NCI-H2196 treated with DMSO at 0.1 percent for 48 hours (cell line): ENCODE measurements around the gene UCN3.

Source experiments
- DNase-seq: peaks from one replicate; lab custom pipeline; 2025; ENCODE audit not compliant: unreplicated experiment; lab: John Stamatoyannopoulos, UW

The UCN3 gene

DNA sequence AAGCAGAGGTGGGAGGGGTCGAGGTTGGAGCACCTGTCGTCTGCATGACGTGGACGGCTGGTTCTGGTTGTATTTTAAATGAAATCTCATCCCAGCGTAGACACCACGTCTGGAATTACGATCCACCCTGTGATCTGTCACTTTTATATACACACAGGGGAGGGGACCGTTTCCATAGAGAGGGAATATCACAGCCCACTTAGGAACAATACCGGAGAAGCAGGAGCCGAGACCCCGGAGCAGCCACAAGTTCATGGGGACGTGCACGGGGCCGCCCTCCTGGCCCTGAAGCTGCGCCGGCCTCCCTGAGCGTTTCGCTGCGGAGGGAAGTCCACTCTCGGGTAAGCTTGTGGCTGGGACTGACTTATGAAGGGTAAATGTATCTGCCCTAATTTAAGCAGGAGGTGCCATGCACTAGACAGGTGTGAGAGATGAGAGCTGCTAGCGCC lies at the start of gene UCN3:
UCN3 (plus strand) TSS at position 77 of the 449 bp plus-strand sequence. CDS start 8,755 bp downstream, outside the sequence.
- DNase-seq, result no peak

DNA sequence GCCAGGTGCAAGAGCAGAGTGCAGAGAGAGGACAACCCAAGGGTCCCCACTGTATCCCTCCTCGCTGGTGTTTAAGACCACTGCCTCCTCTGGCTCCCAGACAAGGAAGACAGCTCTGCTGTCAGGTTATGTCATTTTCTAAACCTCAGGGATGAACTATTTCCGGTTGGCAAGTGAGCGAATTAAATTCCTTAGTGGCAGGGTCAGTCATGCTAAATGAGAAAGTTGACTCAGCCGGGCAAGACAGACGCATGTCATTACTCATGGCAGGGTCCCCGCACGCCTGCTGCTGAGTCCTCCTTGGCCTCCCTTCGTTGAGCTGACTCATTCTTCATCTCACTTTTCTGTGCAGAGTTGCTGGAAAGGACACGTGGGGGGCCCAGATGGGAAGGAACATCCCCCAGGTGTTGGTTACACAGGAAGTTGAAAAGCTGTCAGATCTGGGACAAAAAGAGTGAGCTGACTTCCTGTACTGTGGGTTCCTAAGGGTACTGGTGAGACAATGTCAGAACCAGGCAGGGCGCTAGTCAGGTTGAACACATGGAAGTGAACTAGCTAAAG lies 47.1 kb upstream of the UCN3 start:
- no peak for DNase-seq

- no peak for DNase-seq
These were observed 46.6 kb upstream of the UCN3 start for GRCh38 chr10:5318148-5318547.

- no peak for DNase-seq
These were observed 44.9 kb upstream of the UCN3 start for GRCh38 chr10:5319863-5320262.

- DNase-seq, result no peak
These were observed 43.5 kb upstream of the UCN3 start for GRCh38 chr10:5321273-5321672.

DNA sequence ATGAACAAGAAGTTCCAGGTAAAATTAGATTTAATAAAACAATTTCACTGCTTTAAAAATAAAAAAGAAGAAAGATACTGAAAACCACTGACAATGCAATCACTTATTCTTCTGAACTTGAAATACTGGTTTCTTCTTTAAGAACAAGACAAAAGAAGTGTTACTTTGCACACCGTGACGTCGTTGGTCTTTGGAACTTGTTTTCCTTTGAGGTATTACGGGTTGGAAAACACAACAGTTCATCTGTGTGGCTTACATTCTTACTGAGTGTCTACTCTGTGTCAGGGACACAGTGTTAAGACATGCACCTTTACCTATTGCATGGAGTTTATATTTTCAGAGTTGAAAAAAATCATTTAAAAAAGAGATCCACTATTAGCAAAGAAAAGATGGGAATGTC lies 41.3 kb upstream of the UCN3 start:
- DNase-seq, result no peak

DNA sequence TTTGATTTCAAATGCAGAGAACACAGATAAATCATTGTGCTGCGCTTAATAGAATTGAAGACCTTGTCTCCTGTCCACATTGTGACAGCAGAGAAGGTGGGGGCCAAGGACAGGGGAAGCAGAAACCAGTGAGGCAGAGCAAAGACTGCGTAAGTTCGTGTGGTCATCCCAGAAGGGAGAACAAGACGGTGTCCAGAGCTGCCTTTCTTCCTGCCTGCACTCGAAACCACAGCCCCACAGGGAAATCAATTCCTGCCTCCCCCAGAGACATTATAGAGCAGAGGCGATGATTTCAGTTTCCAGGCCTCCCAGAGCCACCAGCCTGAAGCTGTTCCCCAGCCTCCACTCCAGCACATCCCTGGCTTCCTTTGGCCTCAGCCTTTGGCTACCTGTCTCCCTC lies 39.7 kb upstream of the UCN3 start:
- no peak for DNase-seq

DNA sequence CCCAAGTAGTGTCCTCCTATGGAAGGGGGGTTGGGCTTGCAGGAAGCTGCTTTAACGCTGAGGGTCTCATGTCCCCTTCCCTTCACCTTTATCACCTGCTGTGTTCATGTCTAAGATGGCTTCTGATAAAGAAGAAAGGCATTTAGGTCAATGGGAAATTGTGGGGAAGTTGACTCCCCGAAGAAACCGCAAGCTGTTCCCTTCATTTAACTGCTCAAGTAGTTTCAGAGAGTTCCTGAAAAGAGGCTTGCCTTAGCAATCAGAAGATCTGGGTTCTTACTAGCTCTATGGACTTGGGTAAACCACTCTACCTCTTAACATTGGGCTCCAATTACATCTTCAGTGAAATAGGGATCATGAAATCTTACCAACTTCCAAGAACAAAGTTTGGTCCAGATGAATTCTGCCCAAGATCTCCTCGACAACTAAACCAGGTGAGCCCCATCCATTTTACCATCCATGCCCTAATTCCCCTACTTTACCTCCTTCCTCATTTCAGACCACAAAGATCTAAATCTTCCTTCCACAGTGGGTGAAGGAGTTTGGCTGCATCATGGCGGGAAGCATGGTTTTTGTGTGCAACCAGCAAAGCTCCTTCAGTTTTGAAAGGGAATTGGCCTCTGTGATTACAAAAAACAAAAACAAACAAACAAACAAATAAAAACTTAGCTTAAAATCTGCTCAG lies 30.4 kb upstream of the UCN3 start:
- DNase-seq, result no peak

DNA sequence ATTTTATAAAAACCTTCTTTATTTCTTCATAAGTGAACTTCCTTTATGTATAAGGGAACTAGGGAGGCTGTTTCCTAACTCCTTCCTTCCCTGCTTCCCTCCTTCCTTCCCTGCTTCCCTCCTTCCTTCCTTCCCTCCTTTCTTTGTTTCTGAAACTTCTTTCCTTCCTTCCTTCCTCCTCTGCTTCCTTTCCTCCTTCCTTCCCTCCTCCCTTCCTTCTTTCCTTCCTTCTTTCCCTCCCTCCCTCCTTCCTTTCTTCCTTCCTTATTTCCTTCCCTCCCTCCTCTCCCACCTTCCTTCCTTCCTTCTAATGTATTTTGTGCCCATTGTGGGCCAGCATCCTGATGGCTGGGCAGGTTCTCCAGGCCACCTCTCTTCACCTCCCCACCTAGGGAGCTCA lies 26.8 kb upstream of the UCN3 start:
- no peak for DNase-seq

GRCh38 chr10:5343092-5343491 lies 21.7 kb upstream of the UCN3 start:
- DNase-seq, result no peak

DNA sequence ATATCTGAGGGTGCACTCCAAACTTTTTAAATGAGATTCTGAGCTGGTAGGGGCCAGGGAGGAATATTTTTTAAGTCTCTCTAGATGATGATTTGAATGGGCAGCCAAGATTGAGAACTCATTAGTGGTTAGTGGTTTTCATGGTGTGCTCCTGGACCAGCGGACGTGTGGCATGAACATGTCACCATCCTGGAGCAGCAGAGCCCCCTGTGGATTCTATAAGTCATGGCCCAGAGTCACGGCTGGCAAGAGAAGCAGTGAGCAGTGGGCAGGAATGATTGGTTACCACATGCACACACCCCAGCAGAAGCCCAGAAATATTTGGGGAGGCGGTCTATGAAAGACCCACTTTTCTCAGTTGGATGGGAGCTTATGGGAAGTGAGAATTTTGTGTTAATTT lies 21.2 kb upstream of the UCN3 start:
- no peak for DNase-seq

DNA sequence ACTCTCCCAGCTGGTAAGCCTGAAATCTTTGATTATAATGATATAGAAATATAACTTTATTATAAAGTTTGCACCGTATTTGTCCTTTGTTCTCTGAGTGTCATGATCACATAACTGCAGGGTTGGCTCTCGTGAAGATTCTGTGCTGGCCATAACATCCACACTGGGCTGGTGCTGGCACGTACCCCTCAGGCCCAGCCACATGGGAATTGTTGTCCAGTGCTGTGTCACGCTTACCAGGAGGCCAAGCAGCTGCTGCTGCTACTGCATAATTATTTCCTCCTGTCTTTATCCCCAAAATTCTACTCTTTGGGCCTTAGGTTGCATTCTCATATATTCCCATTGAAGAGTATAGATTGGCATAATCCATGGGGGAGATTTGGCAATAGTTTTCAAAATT lies 20.8 kb upstream of the UCN3 start:
- no peak for DNase-seq

DNA sequence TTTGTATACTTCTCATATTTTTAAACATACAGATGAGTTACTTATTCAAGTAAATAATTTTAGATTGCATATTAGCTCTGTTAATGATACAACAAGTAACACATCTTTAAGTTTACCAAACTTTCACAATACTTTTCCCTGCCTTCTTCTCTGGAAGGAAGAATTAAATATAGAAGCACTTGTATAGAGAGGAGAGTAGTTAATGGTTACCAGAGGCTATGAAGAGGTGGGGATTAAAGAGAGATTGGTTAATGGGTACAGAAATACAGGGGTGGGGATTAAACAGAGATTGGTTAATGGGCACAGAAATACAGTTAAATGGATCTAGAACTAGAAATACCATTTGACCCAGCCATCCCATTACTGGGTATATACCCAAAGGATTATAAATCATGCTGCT lies 20.0 kb upstream of the UCN3 start:
- DNase-seq, result no peak

GRCh38 chr10:5346881-5347280 lies 17.9 kb upstream of the UCN3 start:
- no peak for DNase-seq

- DNase-seq, result no peak
These were observed 15.4 kb upstream of the UCN3 start for GRCh38 chr10:5349362-5349761.

- no peak for DNase-seq
These were observed 10.7 kb upstream of the UCN3 start for GRCh38 chr10:5354068-5354467.

- no peak for DNase-seq
These were observed 9.0 kb upstream of the UCN3 start for GRCh38 chr10:5355594-5356301.

GRCh38 chr10:5356302-5356763 lies 8.4 kb upstream of the UCN3 start:
- no peak for DNase-seq

DNA sequence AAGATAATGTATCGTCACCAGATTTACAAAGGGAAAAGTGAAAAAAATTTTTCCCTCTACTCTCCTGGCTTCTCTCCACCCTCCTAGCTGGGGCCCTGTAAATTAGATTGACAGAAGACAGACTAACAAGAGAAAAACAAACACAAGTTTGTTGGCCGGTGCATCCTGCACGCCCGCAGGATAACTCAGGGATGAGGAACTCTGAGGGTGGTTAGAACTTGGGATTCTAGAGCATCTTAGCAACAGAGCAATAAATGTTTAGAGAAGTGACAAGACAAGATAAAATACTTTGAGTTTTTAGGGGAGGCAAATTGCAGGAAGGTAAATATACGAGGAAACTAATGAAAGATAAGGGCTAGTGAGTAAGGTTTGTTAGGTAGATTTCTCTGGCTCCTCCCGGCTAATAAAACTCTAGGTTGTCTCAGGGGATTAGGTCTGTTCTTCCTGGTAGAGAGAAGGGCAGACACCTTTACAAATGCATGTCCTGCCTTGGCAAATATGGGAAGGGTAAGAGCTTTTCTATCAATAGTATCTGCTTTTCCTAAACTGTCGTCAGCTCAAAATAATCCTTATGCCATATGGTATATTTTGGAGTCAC lies 4.3 kb upstream of the UCN3 start:
- no peak for DNase-seq

GRCh38 chr10:5361966-5362365 lies 2.8 kb upstream of the UCN3 start:
- DNase-seq, result no peak

- no peak for DNase-seq
These were observed 1.9 kb upstream of the UCN3 start for GRCh38 chr10:5362873-5363272.

DNA sequence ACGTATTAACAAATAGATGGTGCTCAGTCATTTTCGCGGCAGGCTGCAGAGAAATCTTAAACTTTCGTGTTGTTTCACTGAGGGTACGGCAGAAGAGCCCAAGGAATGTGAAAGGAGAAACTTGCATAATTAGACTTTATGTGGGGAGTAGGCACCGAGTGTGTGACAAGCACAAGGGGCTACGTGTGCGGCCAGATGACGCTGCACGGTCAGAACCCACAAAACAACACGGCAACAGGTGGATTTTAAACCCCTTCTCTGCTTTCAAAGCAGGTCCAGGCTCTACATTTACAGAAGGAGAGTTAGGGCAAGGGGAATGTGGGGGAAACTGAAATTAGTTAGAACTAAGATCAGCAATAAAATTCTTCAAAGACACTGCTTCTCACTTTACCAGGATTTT lies 392 bp upstream of the UCN3 start:
- DNase-seq, result no peak
